ENCODE data around the gene HDAC4.

GRCh38 chr2:239013678-239013976 is 387.2 kb downstream of the HDAC4 start:
- TF ChIP-seq FOXM1 (IDR thresholded peaks at IDR 0.05; ENCODE audit: borderline replicate concordance), result no peak
- TF ChIP-seq SP1 (IDR thresholded peaks at IDR 0.05), result no peak
- no peak for TF ChIP-seq BHLHE40 (IDR thresholded peaks at IDR 0.05; ENCODE audit: borderline replicate concordance)
- no peak for TF ChIP-seq FOXA1 (IDR thresholded peaks at IDR 0.05)
- no peak for TF ChIP-seq HDGF (IDR thresholded peaks at IDR 0.05; ENCODE audit: borderline replicate concordance)
- no peak for TF ChIP-seq ZNF384 (IDR thresholded peaks at IDR 0.05)
- TF ChIP-seq ARNT (IDR thresholded peaks at IDR 0.05), result no peak
- no peak for TF ChIP-seq SUZ12 (IDR thresholded peaks at IDR 0.05)

All from HEK293T (cell line).